Measurements from ENCODE around the gene HTR3D.
"Not testable (repeated sequence)": the region's sequence is repeated elsewhere in the genome, so short reads cannot be mapped to it uniquely, and the experiment has no call there.

Gene HTR3D

GRCh38 chr3:184071142-184071541 is 39.6 kb downstream of the HTR3D start:
- DNase-seq = not testable (repeated sequence)

GRCh38 chr3:184073621-184074020 is 42.1 kb downstream of the HTR3D start:
- DNase-seq = no peak

- DNase-seq = no peak
Measured at GRCh38 chr3:184075901-184076300, 44.4 kb downstream of the HTR3D start.

GRCh38 chr3:184077881-184078280 is 46.3 kb downstream of the HTR3D start:
- DNase-seq = no peak

GRCh38 chr3:184078851-184079250 is 47.3 kb downstream of the HTR3D start:
- DNase-seq = peak; percentile 10

GRCh38 chr3:184081116-184081830 is 49.7 kb downstream of the HTR3D start:
- no peak for DNase-seq

GRCh38 chr3:184082034-184082433 is 50.5 kb downstream of the HTR3D start:
- no peak for DNase-seq

GRCh38 chr3:184082465-184082864 is 50.9 kb downstream of the HTR3D start:
- no peak for DNase-seq

- DNase-seq = no peak
Measured at GRCh38 chr3:184085389-184085852, 53.9 kb downstream of the HTR3D start.

All from fibroblast of skin of back (primary cell).